ENCODE results near the gene TRMT44.

GRCh38 chr4:8502371-8502770 is 61.8 kb downstream of the TRMT44 start:
- TF ChIP-seq CTCF (IDR thresholded peaks at IDR 0.05; ENCODE audit: low read depth, low read length) (no peak), EZH2phosphoT487 (IDR thresholded peaks at IDR 0.05; ENCODE audit: low read depth) (no peak)

All from OCI-LY3 (cell line).